HEK293T (cell line): ENCODE results near the gene GRID1.

Experiments used
- FOXA1 ChIP-seq: fragments of 450-650 bp; IDR thresholded peaks from 2 replicates; pipeline ENCODE4 v1.6.1; 2016; ENCODE audit warnings: mild to moderate bottlenecking
- FOXK2 ChIP-seq: fragments of 450-650 bp; IDR thresholded peaks from 2 replicates; pipeline ENCODE4 v1.6.1; 2016; ENCODE audit warnings: mild to moderate bottlenecking
- FOXM1 ChIP-seq: fragments of 450-650 bp; IDR thresholded peaks from 2 replicates; pipeline ENCODE4 v1.6.1; 2017; ENCODE audit warnings: mild to moderate bottlenecking, borderline replicate concordance
- LEF1 ChIP-seq: fragments of 450-650 bp; IDR thresholded peaks from 2 replicates; pipeline ENCODE4 v1.6.1; 2017; ENCODE audit warnings: mild to moderate bottlenecking, borderline replicate concordance
- PKNOX1 ChIP-seq: fragments of 450-650 bp; IDR thresholded peaks from 2 replicates; pipeline ENCODE4 v1.6.1; 2016
- SP1 ChIP-seq: fragments of 450-650 bp; IDR thresholded peaks from 2 replicates; pipeline ENCODE4 v1.6.1; 2017

- no peak for TF ChIP-seq FOXA1
- no peak for TF ChIP-seq FOXM1
- no peak for TF ChIP-seq FOXK2
- no peak for TF ChIP-seq LEF1
- no peak for TF ChIP-seq SP1
- TF ChIP-seq PKNOX1: no peak
Observed at GRCh38 chr10:85778074-85778473, 588.5 kb downstream of the GRID1 start.
